Stimulated activated CD8-positive, alpha-beta memory T cell treated with anti-CD3 and anti-CD28 coated beads, Interleukin-12 subunit alpha, Interleukin-12 subunit beta, amount 100 ng/mL, for 4 hours (primary cell): ENCODE data around the gene TSPAN14.

ENCODE experiments used
- DNase-seq: peaks from one replicate; pipeline ENCODE4 v3.0.0-alpha.2; 2020; ENCODE audit warnings: low read depth

The TSPAN14 gene

DNA sequence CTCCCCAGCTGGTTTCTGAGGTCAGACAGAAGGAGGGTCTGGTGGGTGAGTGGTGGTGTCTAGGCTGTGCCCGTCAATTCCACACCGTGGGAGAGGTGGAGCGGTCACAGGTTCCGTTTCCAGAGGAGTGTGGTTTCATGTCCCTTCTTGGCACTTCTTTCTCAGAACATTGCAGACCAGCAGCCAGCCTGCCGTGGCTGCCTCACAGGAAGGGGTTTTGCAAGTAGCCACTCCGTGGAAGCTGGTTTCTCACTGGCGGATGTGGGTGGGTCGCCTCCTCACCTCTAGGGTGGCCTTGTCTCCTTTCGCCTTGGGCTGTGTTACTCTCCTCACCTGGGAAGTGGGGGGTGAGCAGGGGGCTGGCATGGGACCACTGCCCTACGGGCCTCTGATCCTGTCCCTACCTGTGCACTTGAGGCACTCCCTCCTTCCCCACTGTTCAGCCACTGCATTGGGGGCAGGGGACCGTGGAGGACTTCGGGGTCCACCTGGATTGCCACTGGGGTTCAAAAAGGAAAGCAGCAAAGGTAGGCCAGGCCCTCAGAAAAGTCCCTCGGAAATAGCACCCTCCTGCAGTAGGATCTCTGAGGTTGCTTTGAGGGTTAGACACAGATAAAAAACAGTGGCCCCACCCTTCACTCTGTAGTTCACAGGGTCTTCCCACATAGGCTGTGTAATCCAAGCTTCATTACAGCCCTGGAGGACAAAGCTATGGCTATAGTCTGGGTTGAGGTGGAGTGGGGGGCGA, 33.9 kb downstream of the TSPAN14 start:
- no peak for DNase-seq

DNA sequence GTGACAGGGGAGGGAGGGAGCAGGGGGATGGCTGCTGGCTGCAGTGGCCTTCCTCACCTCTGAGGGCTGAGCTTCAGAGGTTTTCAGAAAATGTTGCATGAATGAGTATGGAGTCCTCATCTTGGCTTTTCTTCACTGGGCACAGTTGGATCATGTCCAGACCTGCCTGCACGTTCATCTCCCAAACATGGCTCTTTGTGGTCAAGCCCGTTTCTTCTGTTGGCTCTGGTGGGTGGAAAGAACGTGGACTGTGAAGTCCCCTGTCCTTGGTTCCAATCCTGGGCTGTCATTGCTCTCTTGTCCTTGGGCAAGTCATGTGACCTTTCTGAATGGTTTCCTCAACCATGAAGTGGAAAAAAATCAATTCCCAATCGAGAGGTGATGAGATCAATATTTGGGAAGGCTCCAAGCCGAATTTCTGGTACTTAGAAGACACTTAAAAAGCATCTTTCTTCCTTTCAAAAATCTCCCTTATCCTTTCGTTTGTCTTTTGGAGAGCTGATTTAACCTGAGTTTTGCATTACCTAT, 34.5 kb downstream of the TSPAN14 start:
- DNase-seq, result no peak

DNA sequence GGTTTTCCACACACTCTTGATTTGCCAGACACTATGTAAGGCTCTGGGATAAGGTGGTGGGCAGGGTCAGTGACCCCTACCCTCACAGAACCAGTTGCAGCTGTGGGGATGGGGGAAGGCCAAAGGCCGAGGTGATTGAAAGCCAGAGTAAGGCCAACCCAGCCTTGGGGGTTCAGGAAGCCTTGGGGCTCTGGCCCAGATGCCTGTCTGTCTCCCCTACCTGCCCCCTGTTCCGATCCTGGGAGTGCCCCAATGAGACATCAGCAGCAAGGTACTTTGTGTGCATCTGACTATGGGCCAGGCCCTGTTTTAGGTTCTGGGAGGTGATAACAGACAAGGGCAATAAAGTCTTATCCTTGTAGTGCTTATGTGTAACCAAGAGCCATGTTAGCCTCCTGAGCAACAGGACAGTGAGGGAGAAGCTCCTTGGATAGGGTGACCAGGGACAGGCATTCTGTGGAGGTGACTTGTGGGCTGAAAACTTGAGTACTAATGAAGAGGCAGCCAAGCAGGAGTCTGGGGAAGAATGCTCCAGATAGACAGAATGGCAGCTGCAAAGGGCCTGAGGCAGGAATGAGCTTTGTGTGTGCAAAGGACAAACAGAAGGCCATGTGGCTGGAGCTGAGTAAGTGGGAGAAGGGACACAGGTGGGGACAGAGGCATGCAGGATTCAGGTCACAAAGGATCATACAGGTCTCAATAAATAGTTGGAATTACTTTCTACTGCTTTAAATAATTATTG, 35.4 kb downstream of the TSPAN14 start:
- no peak for DNase-seq

DNA sequence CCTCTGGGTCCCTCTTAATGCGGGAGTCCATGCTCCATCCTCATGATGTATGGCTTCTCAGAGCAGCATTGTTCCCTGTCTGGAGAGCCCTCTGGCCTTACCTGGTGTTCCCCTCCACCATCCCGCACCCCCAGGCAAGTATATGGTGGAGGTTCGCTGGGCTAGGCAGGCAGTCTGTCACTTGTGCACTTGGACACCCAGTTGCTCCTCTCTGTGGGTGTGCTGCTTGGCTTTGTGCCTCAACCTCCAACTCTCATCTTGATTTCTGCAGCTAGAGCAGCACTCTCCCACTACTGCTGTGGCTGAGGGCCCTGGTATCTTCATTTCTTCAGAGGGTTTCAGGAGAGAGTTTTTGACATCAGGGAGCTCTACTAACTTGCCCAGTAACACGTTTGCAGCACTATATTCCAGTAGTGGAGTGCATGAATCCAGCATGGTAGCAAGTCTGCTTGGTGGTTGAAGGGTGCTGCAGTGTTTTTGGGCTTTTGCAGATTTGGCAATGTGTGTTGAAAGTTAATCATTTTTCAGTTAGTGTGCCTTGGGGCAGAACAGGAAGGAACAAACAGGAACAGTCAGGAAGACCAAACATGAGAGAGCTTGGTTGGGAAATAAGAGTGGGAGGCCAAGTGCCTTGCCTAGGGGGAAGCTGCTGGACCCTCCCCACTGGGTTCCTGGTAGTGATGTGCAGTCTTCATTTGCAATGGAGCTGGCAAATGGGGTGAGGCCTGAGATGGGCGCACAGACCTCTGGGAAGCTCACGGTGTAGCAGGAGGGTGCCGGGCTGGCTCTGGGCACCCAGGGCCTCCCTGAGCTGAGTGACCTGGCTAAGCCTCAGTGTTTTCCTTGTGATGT, 37.4 kb downstream of the TSPAN14 start:
- no peak for DNase-seq

DNA sequence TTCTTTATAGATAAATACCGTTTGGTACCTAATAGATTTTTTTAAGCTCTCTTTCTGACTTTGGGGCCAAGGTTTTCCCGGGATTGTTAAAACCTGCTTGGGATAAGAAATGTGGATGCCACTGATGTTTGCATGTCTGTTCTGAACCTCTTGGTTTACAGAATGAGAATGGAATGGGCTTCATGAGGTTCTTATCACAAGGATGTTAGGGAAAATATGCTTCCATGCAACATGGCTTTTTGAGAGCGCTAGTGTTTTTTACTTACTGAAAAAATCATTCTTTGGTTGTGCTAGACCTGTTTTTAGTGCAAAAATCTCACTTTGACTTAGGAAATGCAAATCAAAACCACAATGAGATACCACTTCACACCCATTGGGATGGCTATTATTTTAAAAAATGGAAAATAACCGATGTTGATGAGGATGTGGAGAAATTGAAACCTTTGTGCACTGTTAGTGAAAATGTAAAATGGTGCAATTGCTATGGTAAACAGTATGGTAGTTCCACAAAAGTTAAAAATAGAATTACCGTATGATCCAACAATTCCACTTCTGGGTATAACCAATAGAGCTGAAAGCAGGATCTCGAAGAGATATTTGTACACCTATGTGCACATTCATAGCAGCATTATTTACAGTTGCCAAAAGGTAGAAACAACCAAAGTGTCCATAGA, 38.9 kb downstream of the TSPAN14 start:
- DNase-seq, result no peak

DNA sequence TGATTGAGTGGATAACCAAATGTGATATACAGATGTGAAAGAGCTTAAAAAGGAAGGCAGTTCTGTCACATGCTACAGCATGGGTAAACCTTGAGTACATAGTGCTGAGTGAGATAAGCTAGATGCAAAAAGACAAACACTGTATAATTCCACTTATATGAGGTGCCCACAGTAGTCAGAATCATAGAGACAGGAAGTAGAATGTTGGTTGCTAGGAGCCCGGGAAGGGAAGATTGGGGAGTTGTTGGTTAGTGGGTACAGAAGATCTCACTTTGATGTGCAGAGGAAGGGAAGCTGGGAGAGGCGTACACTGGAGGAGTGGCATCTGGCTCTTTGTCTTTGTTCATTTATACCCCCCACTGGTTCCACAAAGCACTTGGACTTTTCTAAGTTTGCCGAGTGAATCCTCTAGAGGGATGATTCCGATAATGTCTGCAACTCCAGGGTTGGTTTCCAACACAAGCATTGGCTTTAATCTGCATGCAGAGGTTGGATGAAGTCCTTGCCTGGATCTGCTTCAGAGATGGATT, 39.5 kb downstream of the TSPAN14 start:
- no peak for DNase-seq

DNA sequence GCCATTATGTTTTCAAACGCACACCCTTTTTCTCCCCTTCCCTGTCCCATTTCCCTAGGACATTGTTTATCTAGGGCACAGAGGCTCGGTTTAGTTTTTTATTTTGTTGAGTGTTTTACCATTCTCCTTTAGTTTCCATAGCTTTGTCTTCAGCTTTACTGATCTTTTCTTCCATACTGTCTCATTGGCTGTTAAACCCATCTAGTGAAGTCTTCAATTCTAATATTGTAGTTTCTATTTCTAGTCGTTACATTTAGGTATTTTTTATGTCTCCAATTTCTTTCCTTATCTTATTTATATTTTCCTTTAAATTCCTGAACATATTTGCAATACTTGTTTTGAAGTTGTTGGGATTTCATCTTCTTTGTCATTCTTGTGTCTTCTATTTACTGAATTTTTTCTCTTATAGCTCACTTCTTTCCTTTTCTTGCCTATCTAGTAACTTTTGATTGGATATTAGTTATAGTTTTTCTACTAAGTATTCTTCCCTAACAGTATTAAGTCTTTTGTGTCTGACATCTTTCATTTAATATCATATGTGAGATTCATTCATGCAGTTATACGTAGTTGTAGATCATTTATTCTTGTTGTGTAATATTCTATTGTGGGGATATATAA, 42.6 kb downstream of the TSPAN14 start:
- DNase-seq, result no peak

DNA sequence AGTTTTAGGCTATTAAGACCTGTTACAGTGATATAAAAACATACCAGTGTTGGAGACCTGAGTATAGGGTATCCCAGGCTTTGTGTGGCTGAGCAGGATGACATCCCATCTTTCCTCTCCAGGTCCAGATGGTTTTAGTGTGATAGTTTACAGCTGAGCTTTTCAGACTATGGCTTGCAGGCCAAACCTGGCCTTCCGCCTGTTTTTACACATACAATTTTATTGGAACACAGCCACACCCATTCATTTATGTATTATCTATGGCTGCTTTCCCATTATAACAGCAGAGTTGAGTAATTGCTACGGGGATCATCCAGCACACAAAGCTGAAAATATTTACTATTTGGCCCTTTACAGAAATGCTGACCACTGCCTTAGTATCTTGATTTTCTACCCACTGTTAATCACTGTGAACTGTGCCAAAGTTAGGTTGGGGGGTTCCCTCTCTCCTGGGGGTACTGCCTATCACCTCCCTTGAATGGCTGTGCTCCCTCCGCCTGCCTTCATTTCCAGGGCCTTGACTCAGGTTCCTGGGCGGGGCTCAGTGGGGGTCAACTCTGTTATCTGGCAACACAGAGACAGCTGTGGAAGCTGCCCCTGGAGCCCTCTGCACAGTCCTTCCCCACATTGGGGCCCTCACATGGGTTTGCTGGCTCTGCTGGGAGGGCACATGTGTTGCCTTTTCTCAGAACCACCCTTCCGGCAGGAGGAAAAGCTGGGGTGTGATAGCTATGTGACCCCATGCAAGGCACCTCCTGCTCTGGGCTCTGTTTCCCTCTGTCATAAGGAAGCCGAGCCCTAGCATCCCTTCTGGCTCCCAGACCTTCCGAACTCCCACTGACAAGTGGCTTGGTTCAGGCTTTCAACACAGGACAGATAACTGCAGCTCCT, 43.3 kb downstream of the TSPAN14 start:
- no peak for DNase-seq

DNA sequence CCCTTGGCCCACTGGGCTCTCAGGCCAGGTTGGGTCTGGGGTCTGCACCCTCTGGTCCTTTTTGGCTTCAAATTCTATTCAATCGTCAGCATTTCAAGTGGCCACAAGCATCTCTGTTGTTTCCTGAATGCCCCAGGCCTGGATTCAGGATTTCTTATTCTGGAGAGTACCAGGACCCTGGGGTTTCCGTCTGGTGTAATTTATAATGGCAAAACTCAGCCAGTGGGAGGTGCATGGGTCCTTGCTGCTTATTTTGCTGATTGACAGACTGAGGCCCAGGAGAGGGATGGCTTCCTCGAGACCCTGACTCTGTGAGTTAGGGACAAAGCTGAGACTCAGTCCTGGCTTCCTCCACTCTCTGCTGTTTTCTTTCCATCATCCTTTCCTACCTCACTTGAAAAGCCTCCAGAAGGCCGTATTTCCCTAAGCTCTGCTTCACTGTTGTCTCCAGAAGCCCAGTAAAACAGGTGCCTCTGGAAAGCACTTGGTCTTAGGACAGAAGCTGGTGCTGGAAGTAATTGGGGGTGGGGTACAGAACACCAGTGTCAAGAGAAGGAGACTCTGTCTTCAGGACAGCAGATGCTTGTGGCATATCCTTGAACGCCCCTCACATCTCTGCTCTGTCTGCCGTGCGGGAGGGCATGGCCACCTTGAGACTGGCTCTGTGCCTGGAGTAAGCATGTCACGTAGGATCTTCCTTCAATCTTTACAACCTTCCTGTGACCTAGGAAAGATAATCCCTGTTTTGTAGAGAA, 44.1 kb downstream of the TSPAN14 start:
- no peak for DNase-seq

DNA sequence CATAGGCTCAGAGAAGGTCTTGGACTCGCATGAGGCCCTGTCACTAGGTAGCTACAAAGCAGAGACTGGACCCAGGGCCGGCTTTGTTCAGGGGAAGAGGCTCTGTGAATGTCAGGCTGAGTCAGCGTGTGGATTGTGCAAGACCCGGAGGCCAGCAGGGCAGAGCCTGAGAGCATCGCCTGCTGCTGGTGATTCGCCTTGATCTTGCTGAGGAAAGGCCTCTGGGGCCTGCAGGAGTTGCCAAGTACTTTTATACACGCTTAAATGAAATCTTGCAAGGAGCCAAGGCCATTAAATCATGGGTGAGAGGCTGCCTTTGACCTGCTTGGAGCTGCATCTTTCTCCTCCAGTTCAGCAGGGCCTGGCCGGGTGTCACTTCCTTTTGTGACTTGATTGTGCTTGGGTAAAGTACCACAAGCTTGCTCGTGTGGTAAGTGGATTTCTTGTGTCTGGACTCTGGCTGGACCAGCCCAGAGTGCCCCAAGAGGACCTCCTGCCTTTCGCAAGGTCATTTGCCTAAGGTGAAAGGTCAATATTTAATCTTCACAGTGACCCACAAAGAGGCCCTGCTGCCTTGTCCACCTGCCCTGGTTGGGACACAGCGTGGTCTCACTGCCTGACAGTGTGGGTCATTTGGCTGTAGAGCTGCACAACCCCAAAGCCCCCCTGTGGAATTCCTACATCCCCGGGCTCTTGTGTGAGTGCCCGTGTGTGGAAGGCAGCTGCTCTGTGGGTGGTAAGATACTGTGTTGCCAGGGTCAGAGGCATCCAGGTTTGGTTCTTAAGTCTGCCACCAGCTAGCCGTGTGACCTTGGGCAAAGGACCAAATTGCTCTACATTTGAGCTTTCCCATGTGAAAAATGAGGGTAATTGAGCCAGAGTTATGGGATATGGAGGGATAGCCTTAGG, 45.0 kb downstream of the TSPAN14 start:
- DNase-seq, result peak; percentile 48

DNA sequence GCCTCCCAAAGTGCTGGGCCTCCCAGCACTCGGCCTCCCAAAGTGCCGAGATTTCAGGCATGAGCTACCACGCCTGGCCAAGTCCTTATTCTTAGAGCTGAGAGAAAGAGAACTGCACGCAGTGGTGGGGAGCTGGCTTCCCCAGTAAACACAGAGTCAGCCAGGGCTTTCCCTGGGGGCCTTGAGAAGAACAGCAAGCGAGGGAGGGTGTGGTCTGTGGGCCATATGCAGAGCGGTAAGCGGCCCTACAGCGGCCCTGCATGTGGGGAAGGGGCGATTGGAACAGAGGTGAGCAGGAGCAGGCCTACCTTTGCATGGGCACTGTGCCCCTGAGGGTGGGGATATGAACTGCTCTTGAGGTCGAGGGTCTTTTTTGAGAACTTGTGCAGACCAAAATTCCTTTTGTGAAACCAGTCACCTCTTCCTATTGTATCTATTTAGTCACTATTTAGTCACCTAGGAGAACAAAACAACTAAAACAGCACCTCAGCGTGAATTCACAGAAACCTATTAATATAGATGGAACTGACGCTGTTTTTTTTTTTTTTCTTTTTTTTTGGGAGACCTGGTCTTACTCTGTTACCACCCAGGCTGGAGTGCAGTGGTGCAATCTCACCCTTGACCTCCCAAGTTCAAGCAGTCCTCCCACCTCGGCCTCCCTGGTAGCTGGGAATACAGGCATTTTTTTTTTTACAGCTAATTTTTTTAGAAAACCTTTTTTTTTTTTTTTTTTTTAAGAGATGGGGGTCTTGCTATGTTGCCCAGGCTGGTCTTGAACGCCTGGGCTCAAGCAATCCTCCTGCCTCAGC, 46.7 kb downstream of the TSPAN14 start:
- DNase-seq, result no peak

DNA sequence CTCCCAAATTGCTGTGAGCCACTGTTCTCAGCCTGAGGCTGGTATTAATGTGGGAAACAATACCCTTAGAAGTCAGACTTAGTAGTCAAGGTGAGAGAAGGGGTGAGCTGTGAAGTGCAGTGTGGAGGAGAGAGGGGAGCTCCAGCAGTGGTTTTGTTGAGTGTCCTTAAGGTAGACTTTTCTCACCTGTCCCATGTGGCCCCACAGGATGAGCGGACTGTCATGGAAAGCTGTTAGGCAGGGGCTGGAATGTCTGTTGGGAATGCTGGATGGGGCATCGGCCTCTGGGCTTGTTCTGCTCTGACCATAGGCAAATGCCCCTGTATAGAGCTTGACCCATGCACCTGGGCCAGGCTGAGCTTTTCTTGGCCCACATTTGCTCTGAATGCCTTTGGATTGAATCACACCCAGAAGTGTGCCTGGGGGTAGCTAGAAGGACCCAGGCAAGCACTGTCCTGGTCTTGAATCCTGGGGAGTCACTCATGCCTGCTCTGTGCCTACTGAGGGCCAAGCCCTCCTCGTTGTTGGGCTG, 47.3 kb downstream of the TSPAN14 start:
- DNase-seq, result no peak

DNA sequence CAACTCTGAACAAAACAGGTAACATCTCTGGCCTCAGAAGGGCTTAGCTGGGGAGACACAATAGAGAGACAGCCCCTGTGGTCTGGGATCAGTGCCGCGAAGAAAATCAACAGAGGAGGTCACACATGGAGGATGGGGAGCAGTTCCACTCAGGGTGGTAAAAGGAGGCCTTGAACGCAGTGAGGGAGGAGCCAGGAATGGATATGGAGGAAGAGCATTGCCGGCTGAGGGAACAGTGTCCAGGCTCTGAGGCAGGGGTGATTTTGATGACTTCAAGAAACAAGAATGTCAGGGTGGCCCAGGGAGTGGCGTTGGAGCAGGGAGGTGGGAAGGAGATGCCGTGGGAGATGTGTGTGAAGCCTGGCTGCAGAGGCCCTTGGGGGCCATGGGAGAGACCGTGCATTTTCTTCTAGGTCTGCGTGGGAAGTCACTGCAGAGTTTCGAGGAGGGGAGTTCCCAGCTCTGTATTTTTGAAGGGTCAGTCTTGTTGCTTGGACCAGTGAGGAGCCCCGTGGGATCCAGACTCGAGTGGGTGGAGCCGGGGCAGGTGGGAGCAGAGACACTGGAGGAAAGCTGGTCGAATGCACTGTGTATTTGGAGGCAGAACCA, 47.9 kb downstream of the TSPAN14 start:
- no peak for DNase-seq

DNA sequence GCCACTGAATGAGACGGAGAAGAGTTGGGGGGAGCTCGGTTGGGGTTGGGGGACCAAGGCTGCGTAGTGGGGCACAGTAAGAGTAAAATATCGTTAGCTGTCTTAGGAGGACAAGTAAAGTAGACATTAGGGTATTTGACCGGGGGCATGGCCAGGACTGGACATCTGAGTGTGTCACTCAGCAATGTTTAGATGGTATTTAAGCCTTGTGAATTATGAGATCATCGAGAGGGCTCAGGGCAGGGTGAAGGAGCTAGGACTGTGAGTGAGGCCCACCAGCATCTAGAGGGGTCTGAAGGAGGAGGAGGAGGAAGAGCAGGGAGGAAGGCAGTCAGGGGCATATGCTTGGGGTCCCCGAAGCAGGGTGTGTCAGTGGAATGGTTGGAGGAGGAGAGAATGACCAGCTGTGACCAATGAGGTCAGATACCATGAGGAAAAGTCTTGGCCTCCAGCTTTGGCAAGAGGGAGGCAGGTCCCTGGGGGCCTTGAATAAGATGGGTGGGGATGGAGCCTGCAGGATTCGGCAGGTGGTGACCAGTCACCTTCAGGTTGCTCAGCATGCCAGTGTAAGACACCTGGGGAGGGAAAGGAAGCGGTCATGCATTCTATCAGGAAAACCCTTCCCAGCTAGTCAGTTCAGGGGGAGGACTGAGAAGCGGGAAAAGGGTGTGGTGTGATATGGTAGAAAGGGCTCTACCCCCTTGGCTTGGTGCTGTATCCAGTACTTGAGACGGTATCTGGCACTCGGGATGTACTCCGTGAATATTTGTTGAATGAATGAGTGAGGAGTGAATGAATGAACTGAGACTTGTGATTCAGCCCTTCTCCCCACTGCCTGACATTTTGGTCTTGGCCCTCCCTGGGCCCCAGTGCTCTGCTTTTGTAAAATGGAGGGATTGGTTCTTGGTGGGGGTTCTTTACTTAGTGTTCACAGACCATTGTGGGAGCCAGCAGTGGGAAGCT, 48.8 kb downstream of the TSPAN14 start:
- DNase-seq, result no peak

DNA sequence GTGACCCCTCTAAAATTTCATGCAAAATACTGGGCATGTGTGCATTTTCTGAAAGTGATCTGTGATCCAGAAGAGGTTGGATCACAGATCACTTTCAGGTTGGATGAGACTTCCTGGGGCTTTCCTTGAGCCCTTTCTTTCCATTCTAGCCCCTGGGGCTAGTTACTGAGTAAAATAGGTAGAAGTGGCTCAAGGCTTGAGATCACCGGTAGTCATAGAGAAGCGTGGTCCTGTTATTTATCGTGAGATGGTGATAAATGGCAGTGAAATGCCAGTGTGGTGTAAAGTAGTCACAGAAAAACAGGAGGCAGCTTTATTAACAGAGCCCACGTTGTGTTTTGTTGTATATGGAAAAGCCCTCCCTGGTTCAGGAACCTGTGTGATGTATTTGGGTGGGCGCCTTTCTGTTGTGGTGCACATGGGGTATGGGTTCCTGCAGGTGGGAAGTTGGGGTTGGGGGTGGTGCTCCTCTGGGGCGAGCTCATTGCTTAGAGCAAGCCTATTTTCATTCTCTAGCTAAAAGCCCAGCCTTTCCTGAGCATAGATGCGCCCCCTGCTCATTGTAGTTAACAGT, 49.6 kb downstream of the TSPAN14 start:
- no peak for DNase-seq
